Measurements from ENCODE around the gene IMPG1. TPM values are rescaled to one million over a fixed set of nuclear protein-coding genes. Genes with fewer than 3 reads are reported as not detected.

The IMPG1 gene
- total RNA-seq, 4 donors from 2014 or later, result not detected

DNA sequence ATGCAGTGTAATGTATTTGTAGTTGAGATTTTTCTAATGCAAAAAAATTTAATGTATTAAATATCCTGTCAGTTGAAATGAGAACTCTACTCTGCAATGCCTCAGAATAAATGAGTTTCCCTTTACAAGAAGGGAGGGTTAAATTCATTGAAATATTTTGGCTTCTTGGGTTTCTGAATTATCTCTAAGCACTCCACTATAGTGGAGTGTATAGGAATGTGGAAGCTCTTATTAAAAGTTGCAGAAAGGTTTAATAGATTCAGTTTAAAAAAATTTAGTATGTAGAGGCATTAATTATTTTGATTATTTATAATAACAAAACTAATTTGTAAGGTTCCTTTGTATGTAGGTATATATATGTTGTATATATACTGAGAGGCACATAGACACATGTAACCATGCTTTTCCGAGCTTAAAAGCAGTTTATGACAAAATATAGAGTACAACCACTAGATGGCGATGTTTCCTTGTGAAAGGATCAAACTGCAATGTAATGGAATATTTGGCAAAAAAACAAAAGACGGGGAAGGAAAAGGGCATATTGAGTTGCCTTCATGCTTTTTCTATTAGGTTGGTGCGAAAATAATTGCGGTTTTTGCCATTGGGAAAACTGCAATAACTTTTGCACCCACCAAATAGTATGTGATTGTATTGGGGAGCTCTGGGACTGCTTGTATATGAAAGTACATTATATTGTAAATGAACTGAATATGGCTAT is 179.2 kb downstream of the IMPG1 start:
- TF ChIP-seq, protein P1, sequence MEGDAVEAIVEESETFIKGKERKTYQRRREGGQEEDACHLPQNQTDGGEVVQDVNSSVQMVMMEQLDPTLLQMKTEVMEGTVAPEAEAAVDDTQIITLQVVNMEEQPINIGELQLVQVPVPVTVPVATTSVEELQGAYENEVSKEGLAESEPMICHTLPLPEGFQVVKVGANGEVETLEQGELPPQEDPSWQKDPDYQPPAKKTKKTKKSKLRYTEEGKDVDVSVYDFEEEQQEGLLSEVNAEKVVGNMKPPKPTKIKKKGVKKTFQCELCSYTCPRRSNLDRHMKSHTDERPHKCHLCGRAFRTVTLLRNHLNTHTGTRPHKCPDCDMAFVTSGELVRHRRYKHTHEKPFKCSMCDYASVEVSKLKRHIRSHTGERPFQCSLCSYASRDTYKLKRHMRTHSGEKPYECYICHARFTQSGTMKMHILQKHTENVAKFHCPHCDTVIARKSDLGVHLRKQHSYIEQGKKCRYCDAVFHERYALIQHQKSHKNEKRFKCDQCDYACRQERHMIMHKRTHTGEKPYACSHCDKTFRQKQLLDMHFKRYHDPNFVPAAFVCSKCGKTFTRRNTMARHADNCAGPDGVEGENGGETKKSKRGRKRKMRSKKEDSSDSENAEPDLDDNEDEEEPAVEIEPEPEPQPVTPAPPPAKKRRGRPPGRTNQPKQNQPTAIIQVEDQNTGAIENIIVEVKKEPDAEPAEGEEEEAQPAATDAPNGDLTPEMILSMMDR (IDR thresholded peaks at IDR 0.05; ENCODE audit: low read depth), result no peak

DNA sequence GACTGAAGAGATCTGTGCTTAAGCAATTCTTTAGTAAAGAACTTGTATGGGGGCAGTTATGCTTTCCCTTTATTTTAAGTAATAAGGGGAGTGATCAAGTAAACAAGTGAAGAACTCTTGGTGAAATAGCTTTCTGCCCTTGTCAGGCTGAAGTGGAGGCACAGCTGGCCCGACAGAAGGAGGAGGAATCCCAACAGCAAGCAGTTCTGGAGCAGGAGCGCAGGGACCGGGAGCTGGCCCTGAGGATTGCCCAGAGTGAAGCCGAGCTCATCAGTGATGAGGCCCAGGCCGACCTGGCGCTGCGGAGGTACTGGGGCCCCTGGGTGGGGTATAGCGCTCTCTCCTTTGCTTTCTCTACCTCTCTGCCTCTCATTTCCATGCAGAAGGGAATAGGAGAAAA is 180.1 kb downstream of the IMPG1 start:
- TF ChIP-seq, protein P1 (IDR thresholded peaks at IDR 0.05; ENCODE audit: low read depth), result no peak

DNA sequence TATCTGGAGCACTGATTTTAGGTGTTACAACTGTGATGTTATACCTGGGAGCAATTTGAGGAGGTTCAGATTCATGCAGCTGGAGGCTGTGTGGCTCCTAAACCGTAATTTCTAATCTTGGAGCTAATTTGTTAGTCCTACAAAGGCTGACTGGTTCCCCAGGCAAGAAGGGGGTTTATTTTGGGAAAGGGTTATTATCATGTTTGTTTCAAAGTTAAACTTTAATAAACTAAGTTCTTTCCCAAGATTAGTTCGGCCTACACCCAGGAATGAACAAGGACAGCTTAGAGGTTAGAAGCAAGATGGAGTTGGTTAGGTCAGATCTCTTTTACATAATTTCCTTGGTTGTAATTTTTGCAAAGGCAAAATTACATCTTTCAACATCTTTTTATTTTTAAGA is 187.6 kb downstream of the IMPG1 start:
- TF ChIP-seq, protein P1 (IDR thresholded peaks at IDR 0.05; ENCODE audit: low read depth), result no peak

DNA sequence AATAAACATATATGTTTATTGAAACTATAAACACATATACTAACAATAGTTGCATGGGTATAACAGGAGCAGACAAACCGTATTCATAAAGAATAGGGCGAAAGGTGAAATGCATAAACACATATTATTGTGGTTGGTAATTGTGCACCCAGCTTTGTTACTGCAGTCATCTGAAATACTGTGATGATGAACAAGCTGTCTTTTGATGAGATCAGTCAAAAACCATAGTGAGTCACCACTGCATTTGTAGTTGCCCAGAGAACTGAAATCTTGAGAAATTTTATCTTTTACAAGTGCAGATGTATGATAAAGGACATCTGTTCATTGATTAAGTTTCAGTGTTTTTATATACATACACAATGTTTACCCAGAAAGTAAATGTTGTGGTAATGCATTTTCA is 189.7 kb downstream of the IMPG1 start:
- TF ChIP-seq, protein P1 (IDR thresholded peaks at IDR 0.05; ENCODE audit: low read depth), result no peak

DNA sequence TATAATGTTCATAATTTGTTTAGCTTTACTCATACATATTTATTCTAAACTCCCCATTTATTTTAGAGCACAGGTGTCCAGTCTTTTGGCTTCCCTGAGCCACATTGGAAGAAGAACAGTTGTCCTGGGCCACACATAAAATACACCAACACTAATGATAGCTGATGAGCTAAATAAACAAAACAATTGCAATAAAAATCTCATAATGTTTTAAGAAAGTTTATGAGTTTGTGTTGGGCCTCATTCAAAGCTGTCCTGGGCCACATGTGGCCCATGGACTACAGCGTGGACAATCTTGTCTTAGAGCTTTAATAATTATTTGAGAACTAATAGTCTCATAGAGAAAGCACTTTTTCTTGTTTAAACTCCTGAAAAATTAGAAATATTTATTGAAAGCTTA is 192.2 kb downstream of the IMPG1 start:
- TF ChIP-seq, protein P1 (IDR thresholded peaks at IDR 0.05; ENCODE audit: low read depth), result no peak

DNA sequence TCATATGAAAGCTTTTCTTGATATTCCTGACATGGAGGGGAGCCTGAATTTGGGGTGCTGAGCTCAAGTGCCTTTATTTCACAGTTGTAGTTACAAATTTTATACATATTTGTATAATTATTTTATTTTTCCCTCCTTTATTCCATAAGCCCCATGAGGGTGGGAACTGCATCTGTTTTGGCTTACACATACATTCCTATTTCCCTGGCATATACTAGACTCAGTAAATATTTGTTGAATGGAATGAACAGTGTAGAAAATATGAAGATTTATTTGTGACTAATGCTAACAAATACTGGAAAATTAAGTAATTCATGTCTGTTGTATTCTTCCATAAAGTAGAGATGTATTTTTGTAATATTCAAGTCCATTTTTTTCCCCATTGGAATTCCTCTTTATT is 196.3 kb downstream of the IMPG1 start:
- TF ChIP-seq, protein P1 (IDR thresholded peaks at IDR 0.05; ENCODE audit: low read depth), result no peak

DNA sequence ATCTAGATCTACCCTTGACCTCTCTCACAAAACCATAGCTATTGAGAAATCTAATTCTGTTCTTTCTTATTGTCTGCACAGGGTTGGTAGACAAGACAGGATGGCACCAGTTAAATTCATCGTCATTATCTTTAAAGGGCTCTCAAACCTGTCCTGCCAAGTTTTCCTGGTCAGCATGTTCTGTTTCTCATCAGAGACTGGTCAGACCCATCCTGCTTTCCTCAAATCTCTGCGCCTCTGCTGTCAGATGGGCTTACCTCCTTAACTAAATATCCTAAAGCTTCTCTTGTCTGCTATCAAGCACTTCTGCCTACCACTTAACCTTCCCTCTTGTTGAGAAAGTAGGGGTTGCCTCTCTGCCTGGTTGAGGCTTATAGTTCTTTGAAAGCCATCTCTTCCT is 198.2 kb downstream of the IMPG1 start:
- TF ChIP-seq, protein P1 (IDR thresholded peaks at IDR 0.05; ENCODE audit: low read depth), result no peak

Small RNA genes lying within 50 kb of the gene (small RNA-seq; reads per million reads assigned to genes)
- gene RF00019 (0.49 reads per million), gene RNU6-248P (not detected)
